HG02852 (cell line): ENCODE measurements around the gene SLC22A5.
A peak's percentile ranks its signal among the peaks of the same experiment; 100 is the strongest.
"Not testable (repeated sequence)": the region's sequence is repeated elsewhere in the genome, so short reads cannot be mapped to it uniquely, and the experiment has no call there.

ENCODE experiments used
- ATAC-seq: cut with Tn5 transposase; IDR thresholded peaks from one replicate; pipeline ENCODE4 v1.9.1; 2021; ENCODE audit warnings: mild to moderate bottlenecking, moderate library complexity; ENCODE audit not compliant: unreplicated experiment

The SLC22A5 gene

DNA sequence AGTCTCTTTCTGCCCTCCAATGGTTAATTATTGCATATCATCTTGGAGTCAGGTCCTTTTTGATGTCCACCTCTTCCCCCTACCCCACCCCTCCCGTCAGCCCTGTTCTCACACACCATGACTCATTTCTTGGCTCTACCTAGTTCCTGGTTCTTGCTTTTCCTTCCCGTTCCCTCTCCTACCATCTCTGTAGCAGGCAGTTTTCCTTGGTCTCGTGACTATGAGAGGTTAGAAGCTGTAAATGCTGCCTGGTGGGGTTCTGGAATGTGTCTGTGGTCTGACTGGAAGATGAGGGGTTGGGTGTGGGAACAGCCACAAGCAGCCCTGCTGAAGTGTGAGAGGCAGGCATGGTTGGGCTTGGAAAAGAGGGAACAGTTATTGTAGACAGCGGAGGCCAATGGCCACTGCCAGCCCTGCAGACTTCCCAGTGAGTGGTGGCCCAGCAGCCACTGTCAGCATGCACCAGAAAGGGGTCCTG lies 18.2 kb downstream of the SLC22A5 start:
- no peak for ATAC-seq

DNA sequence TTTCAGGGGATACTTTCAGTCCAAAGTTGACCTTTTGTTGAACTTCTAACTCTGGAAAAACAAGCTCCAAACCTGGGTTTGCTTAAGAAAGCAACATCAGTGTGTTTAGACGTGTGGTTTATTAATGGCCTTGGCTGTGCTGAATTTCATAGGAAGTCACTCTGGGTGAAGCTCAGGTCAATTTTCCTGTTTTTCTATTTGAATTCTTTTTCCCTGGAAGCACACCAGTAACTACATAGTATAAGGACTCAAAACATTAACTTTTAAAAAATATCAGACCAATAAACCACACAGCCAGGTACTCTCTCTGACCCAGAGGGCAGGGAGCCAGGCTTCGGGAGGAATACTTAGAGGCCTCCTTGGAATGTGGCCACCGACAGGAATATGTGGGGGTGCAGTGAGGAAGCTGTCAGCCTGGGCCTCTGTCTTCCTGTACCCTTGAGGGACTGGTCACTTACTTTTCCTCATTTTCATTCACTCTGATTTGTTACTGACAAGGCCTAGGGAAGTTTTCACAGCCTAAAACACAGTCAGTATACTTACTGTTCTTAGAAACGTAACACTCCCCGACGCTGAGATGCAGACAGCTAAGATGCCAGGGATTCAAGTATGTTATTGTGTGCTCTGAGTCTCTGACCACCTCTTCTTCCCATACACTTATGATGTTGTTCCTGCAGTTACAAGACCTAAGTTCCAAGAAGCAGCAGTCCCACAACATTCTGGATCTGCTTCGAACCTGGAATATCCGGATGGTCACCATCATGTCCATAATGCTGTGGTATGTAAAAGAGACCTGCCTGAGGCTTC lies 18.9 kb downstream of the SLC22A5 start:
- ATAC-seq = no peak

DNA sequence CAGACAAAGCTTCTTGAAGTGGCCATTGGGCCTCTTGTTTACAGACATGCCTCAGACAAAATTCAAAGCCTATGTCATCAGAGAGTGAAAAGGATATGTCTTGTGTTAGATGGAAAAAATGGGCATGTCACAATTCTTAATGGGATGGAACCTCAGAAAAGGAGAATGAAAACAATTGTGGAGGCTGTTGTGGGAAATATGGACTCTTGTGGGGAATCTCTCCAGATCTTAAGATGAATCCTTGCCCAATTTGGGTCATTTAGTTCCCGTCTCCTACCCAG lies 19.5 kb downstream of the SLC22A5 start:
- ATAC-seq = no peak

DNA sequence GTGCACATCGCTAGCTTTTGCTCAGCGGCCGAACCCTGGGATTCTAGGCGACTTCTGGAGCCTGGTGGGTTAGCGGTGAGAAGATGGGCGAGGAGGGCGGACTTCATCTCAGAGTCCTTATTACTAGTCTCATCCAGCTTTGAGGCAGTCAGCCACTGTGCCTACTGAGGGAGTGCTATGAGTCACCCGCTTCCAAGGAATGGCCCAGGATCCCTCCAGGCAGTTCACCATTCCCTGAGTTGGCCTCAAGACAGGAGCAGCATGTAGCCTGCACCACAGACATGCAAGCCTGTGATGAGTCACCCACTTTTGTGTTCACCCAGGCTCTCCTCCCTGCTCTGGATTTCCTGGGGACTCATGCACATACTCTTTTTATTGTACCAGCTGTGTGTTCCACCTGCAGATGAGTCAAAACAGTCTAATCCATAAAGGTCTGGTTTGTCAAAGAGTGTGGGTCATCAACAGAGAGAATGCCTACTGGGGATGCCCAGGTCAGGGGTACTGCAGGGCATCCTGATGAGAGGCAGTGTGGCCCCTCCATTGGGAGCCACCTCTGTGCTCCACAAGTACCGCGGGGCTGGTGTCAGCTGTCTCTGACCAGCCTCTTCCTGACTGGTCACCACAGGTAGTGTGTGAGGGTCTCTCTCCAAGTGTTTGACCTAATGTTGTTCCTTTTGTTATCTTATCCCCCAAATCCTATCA lies 20.2 kb downstream of the SLC22A5 start:
- ATAC-seq = no peak

DNA sequence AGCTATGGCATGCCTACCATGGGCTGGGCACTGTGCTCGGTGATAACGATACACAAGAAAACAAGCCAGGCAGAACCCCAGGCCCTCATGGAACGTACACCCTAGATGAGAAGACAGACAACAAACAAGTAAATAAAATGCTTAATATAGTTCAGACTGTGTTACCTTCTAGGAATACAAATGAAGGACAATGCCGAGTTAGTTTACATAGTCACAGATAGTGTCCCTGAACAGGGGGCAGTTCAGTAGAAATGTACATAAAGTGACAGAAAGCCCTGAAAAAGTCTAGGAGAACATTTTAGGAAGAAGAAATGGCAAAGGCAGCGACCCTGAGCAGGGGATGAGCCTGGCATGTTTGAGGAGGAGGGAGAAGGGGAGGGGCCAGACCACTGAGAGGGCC lies 21.7 kb downstream of the SLC22A5 start:
- no peak for ATAC-seq

DNA sequence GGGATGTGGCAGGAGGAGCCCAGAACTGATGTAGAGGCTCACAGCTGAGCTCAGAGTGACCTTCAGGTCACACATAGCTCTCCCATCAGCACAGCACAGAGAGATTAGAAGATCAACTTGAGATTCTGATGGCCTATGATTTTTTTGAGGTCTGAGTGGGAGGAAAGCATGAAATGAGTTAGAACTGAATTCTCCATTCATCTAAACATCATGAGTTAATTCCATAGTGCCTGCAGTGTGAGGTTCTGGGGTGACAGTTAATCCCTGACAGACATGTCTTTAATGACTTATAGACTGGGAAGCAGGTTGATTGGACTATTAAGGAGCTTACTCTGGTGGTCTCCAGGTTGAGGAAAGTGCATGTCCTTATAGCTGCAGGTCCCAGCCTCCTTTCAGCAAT lies 22.4 kb downstream of the SLC22A5 start:
- no peak for ATAC-seq

DNA sequence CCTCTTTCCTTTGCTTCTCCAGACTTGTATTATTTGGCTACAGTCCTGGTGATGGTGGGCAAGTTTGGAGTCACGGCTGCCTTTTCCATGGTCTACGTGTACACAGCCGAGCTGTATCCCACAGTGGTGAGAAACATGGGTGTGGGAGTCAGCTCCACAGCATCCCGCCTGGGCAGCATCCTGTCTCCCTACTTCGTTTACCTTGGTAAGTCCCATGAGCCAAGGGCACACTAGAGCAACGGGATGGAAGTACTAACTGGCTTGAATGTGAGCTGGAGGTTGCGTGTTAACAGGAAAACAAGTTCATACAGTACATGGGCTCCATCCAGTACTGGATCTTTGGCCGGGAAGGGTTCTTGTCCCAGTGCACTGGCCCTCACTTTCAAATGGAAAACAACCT lies 22.9 kb downstream of the SLC22A5 start:
- no peak for ATAC-seq

DNA sequence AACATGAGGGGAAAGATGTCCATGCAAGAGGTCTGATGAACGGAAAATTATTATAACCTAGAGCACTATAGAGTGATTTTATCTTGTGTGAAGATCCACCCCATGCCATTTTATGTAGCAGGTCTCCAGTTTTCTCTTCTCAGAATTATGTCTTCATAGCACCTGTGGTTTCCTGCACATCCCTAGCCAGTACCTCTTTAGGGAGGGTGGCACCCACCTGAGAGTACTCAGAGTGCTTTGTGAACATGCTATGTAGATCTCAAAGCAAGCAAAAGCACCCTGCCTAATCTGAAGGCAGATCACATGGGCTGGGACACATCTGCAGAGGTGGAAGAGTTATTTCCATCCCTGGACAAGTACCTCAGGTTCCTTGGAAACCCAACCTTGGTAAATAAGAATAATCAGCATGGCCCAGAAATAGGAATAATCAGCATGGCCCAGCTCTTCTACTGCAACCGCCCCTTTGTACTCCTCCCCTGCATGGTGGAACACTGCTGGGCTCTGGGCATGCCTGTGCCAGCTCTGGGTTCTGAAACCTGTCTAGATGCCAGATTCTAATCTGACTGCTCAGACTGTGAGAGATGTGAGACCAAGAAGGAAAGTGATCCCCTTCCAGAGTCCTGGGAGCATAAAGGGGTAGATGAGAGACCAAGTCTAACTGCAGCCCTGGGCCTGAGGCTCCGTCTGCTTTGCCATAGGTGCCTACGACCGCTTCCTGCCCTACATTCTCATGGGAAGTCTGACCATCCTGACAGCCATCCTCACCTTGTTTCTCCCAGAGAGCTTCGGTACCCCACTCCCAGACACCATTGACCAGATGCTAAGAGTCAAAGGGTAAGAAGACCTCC lies 23.7 kb downstream of the SLC22A5 start:
- no peak for ATAC-seq

DNA sequence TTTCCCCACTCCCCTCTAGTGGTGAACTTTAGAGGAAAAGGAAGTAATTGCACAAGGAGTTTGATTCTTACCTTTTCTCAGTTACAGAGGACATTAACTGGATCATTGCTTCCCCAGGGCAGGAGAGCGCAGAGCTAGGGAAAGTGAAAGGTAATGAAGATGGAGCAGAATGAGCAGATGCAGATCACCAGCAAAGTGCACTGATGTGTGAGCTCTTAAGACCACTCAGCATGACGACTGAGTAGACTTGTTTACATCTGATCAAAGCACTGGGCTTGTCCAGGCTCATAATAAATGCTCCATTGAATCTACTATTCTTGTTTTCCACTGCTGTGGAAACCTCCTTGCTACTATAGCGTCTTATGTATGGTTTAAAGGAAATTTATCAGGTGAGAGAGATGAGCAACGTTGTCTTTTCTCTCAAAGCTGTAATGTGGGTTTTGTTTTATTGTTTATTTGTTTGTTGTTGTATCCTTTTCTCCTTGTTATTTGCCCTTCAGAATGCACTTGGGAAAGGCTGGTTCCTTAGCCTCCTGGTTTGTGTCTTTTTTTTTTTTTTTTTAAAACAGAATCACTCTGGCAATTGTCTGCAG lies 25.3 kb downstream of the SLC22A5 start:
- peak; percentile 81 for ATAC-seq

DNA sequence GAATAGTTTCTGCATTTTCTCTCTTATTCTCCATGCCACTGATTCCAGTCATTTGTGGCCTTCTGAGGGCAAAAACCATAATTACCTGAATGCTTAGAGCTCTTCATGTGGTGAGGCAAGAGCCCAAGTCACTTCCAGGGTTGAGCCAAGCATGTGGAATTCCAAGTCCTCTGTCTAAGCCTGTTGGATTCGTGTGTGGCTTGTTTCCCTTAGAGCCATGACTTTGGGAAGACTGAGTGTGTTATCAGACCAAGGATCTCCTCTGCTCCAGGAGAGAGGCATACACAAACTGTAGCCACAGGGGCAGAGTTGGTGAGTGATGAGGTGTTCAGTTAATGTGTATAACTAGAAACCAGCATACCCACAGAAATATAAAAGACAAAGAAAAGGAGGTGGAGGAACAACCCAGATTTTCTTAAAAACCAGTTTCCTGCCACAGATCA lies 27.1 kb downstream of the SLC22A5 start:
- ATAC-seq = no peak

DNA sequence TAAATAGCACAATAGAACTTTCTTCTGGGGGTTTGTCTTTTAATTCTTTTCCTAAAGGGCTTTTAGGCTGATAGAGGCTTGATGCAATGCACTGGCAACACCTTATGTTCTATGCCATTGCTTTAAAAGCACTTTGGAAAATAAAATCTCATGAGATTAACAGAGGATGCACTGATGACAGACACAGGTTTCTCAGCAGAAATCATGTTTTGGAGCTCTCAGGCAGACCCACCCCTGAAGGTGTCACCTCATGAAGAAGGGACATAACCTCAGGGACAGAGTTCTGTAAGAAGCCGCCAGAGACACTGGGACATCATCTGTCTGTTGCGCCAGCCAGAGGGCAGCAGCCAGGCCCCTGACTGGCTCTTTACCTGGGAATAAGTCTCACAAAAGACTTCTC lies 27.7 kb downstream of the SLC22A5 start:
- no peak for ATAC-seq

DNA sequence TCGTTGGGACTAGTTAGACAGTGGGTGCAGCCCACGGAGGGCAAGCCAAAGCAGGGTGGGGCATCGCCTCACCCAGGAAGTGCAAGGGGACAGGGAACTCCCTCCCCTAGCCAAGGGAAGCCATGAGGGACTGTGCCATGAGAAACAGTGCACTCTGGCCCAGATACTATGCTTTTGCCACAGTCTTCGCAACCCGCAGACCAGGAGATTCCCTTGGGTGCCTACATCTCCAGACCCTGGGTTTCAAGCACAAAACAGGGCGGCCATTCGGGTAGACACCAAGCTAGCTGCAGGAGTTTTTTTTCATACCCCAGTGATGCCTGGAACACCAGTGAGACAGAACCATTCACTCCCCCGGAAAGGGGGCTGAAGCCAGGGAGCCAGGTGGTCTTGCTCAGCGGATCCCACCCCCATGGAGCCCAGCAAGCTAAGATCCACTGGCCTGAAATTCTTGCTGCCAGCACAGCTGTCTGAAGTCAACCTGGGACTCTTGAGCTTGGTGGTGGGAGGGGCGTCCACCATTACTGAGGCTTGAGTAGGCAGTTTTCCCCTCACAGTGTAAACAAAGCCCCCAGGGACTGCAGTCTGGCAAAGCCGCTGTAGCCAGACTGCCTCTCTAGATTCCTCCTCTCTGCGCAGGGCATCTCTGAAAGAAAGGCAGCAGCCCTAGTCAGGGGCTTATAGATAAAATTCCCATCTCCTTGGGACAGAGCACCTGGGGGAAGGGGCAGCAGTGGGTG lies 28.6 kb downstream of the SLC22A5 start:
- ATAC-seq = not testable (repeated sequence)

DNA sequence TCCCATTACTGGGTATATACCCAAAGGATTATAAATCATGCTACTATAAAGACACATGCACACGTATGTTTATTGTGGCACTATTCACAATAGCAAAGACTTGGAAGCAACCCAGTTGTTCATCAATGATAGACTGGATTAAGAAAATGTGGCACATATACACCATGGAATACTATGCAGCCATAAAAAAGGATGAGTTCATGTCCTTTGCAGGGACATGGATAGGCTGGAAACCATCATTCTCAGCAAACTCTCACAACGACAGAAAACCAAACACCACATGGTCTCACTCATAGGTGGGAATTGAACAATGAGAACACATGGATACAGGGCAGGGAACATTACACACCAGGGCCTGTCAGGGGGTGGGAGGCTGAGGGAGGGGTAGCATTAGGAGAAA lies 34.5 kb downstream of the SLC22A5 start:
- not testable (repeated sequence) for ATAC-seq

DNA sequence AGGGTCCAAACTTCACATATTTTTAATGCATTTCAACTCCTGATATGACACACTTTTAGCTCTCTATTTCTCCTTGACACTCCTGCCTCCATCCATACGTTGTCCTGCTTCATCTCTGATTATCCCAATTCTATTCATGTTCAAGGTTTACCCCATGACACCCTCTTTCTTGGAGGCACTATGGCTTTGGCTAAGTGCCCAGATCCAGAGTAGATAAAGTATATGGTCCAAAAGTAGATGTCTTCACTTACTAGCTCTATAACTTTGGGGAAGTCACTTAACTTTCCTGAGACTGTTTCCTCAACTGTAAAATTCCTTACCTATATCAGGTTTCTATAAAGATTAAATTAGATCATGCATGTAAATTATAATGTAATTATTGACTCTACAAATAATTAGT lies 36.1 kb downstream of the SLC22A5 start:
- ATAC-seq = no peak

DNA sequence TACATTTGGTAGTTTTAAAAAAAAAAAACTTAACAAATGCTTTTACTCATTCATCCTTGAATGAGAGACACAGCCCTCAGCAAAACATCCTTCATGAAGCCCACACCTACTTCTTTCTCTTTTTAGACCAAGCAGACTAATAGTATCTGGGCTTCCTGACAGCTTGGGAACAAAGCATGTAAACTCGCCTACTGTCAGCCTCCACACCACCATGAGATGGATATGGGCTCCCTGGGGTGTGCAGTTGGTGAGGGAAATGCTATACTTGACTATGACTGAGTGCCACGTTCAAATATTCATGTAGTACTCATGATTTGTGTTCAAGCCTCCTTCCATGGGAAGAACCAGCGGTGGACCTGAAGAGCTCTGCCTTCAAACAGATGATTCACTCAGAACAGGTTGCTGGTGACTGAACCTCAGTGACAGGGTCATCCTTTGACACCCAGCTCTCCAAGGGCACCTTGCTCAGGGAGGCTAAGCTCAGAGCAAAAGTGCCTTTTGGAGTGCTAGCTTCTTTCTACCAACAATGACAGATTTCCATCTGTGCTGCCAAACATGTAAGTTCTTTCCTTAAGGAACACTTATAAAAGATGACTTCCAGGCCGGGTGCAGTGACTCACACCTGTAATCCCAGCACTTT lies 36.8 kb downstream of the SLC22A5 start:
- no peak for ATAC-seq

DNA sequence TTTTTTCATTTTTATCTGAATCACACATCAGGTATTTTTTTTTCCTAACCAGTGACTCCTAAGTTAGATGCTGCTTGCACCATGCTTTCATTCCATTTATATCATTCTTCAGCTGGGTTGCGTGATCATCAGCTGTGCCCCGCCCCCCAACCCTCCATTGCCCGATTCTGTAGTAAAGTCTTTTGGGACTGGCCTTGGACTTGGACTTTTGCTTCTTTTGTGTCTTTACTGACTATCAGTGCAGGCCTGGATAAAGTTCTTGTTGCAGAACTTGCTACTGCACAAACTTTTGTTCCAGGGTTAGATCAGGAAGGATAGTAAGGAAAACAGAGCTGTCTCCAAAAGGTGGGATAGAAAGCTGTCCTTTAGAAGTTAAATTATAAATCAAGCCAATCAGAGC lies 38.5 kb downstream of the SLC22A5 start:
- ATAC-seq = no peak

DNA sequence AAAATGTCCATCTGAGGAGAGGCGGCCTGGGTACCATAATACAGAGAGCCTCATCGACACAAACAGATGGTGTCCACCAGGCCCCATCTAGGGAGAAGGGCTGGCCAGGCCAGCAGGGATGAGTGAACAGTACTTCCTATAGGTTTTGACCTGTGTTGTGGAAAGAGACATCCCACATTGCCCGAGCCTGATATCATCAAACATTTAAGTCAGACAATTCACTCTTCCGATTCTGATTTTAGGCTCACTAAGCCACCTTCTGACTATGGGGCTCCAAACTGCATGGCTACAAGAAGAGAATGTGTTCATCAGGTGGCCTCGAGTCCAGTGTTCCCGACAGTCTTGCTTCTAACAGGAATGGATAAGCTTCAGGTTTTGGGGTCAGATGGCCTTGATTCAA lies 38.9 kb downstream of the SLC22A5 start:
- no peak for ATAC-seq

DNA sequence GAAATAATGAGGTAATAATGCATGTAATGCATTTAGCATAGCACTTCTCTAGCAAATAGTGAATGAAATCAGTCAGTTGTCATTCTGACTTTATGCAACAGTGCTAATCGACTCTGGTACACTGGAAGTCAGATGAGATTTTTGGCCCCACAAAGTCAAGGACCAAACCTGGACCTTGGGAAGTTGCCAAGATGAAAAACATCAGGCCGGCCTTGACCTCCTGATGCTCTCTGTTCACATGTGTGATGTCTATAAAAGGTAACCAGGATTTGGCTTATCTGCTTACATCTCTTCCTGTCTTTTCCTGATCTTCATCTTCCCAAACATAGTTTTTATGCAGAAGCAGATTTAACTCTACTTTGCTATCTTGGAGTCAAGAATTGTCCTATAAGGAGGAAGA lies 39.5 kb downstream of the SLC22A5 start:
- ATAC-seq = no peak

DNA sequence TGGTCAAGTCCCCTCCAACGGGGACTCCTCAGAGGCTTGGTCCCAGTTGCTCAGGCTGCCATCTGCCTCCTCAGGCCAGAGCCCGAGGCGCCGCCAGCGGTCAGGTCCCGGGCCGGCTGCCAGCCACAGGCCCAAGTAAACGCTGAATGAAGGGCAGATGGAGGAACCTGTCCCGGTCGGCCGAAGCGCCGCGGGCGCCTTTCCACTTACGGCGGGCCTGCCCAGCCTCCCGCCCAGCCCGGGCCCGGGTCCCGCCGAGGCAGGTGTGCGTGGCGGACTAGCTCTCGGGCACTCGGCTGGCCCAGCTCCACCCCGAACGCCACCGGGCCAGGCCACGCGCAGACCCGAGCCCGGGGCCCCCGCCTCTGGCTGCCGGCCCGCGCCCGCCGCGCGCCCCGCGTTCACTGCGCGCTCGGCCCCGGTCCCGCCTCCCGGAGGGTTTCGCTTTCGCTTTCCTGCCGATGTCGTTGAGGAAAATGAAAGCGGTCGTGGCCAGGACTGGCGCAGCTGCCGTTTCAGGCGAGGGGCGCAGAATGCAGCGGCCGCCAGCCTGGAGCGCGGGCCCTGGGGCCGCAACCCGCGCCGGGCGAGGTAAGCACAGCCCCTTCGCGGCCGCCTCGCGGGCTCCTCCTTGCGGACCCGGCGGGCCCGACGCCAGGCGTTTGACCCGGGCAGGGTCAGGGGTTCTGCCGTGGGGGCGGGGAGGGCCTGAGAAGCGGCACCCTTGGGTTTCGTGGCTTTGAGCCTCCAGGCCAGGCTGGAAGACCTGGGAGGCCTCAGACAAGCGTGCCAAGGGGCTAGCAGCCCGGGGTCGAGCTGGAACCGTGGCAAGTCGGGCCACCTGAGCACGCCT lies 41.2 kb downstream of the SLC22A5 start:
- peak; percentile 73 for ATAC-seq
